ENCODE measurements around the gene FLNB.

FLNB gene

DNA sequence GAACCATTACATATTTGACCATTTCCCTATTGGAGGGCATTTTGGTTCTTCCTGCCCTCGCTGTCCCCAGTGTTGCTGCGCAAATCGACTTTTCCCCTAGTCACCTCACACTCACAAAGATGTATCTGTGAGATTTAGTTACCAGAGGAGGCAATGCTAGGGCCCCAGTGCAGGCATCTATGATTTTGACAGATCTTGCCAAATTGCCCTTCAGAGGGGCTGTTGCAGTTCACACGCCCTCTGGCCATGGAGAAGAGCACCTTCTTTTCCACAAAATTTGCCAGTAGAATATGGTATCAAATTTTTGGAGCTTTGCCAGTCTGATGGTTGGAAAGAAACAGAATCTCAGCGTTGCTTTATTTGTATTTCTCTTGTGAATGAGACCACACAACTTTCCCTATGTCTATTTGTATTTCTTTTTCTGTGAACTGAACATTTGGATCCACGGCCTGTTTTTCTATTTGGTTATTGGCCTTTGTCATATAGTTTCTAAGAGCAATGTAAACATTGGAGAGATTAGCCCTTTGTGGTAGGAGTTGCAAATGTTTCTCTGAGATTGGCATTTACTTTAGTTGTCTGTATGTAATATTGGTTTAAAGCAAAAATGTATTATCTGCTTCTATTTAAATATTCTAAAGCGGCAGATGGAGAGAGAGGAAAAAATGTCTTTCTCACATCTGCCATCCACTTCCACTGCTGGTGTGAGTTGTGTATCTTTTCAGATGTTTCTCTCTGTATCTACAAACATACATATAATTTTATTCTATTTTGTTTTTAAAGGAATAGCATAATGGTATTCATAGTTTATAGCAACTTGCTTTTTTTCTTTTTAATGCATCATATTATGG is 136.5 kb downstream of the FLNB start:
- TF ChIP-seq, protein P1, sequence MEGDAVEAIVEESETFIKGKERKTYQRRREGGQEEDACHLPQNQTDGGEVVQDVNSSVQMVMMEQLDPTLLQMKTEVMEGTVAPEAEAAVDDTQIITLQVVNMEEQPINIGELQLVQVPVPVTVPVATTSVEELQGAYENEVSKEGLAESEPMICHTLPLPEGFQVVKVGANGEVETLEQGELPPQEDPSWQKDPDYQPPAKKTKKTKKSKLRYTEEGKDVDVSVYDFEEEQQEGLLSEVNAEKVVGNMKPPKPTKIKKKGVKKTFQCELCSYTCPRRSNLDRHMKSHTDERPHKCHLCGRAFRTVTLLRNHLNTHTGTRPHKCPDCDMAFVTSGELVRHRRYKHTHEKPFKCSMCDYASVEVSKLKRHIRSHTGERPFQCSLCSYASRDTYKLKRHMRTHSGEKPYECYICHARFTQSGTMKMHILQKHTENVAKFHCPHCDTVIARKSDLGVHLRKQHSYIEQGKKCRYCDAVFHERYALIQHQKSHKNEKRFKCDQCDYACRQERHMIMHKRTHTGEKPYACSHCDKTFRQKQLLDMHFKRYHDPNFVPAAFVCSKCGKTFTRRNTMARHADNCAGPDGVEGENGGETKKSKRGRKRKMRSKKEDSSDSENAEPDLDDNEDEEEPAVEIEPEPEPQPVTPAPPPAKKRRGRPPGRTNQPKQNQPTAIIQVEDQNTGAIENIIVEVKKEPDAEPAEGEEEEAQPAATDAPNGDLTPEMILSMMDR (IDR thresholded peaks at IDR 0.05; ENCODE audit: low read depth, low read length) = no peak

DNA sequence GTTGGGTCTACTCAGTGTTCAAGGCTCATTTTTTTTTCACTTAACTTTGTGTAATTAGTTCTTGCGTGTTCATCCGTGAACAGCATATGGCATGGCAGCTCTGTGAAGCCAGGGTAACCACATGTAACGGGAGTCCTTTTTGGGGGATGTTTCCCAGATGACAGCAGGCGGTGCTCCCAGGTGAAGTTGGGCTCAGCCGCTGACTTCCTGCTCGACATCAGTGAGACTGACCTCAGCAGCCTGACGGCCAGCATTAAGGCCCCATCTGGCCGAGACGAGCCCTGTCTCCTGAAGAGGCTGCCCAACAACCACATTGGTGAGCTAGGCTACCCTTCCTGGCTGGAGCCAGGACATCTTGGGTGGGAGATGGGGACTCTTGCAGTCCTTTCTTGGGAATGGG is 139.8 kb downstream of the FLNB start:
- TF ChIP-seq, protein P1 (IDR thresholded peaks at IDR 0.05; ENCODE audit: low read depth, low read length) = no peak
- in situ Hi-C loops (cut with HindIII; ENCODE audit: low sequenced_read_pairs) = no loop called here

More for the DNA sequence above, 136.5 kb downstream of the FLNB start:
- no peak for DNase-seq (ENCODE audit: low read depth, low spot score)
- in situ Hi-C loops (cut with HindIII; ENCODE audit: low sequenced_read_pairs) = no loop called here
- no peak overlapping the region for H3K4me3 ChIP-seq (ENCODE audit: low read depth, low read length)

DNA sequence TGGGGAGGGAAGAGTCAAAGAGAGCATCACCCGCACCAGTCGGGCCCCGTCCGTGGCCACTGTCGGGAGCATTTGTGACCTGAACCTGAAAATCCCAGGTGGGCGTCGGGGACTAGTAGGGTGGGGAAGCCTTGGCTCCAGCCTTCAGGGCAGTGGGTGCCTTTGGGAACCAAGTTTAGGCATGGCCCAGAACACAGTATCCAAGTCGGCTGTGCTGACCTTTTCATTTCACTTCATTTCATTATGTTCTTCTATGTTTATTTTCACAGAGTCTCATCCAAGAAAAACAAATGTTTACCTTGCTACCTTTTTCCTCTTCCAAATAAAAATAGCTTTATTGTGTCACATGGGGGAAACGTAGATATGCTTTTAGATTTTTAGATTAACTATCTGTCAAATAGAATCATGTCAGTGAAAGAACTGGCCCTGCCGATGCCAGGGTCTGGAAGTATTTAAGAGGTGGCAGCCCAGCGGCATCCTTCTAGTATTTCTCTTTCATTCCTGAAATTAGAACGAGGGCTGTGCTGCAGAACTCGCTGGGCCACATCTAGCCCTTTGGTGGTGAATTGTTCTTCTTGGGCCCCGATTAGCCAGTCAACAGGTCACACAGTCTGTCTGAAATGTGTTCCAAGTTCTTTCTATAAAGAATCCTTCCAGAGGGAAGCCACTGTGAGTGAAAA is 142.0 kb downstream of the FLNB start:
- H3K4me3 ChIP-seq (ENCODE audit: low read depth, low read length) = no peak overlapping the region
- TF ChIP-seq, protein P1 (IDR thresholded peaks at IDR 0.05; ENCODE audit: low read depth, low read length) = no peak
- no peak for DNase-seq (ENCODE audit: low read depth, low spot score)
- in situ Hi-C loops (cut with HindIII; ENCODE audit: low sequenced_read_pairs) = no loop called here

More for the DNA sequence above, 139.8 kb downstream of the FLNB start:
- no peak overlapping the region for H3K4me3 ChIP-seq (ENCODE audit: low read depth, low read length)
- no peak for DNase-seq (ENCODE audit: low read depth, low spot score)

DNA sequence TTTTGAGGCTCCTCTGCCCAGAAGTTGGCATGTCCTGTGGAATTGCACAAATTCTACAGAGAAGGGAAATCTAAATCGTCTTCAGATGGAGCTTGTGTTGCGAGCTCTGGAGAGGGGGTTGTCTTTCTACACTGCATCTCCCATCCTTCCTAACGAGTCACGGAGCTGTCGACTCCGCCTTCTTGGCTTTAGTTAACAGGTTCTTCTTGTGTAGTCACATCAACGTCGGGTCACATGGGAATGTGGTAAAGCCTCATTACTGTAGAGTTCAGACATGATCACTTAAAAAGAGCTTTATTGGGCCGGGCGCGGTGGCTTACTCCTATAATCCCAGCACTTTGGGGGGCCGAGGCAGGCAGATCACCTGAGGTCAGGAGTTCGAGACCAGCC is 142.6 kb downstream of the FLNB start:
- no peak overlapping the region for H3K4me3 ChIP-seq (ENCODE audit: low read depth, low read length)
- DNase-seq (ENCODE audit: low read depth, low spot score) = no peak
- in situ Hi-C loops (cut with HindIII; ENCODE audit: low sequenced_read_pairs) = no loop called here
- TF ChIP-seq, protein P1 (IDR thresholded peaks at IDR 0.05; ENCODE audit: low read depth, low read length) = no peak

DNA sequence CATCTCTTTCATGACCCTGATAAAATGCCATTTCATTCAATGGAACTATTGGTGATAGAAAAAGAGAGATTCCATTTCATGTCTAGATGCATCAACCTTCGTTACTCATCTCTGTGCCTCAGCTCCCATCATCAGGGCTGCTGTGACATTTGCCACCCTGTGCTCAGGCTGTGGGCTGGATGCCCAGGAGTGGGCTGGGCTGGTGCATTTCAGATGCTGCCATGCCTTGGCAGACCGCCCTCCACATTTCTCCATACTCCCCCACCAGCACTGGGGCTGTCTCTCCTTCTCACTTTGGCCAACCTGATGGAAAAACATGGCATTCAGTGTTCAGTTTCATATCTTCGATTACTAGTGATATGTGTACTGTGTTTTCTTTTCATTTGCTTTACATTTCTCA is 143.4 kb downstream of the FLNB start:
- no peak overlapping the region for H3K4me3 ChIP-seq (ENCODE audit: low read depth, low read length)
- DNase-seq (ENCODE audit: low read depth, low spot score) = no peak
- TF ChIP-seq, protein P1 (IDR thresholded peaks at IDR 0.05; ENCODE audit: low read depth, low read length) = no peak
- in situ Hi-C loops (cut with HindIII; ENCODE audit: low sequenced_read_pairs) = no loop called here

DNA sequence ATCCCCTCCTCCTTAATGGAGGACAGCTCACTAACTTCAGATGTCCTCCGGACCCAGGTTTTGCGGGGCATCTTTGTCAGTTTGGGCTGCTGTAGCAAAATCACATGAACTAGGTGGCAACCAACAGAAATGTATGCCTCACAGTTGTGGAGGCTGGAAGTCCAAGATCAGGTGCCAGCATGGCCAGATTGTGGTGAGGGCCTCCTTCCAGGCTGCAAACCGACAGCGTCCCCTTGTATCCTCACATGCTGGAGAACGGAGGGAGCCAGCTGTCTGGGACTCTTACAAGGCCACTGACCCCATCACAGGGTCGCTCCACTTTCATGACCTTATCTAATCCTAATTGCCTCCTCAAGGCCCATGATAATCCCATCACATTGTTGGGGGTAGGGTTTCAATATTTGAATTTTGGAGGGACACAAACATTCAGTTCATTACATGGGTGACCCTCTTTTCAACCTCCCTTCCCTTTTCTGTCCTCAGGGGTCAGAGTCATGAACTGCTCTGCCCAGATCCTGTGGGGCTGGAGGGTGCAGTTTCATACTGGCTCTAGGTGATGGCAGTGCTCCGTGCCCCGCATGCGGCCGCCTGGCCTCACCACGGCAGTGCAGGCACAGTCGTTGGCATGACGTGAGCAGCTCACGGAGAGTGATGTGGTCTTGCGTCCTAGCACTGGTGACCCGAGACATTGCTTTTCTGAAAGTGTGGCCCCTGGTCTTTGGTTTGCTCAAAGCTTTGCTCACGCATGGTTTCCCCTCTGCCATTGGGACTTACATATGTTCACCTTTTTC is 144.2 kb downstream of the FLNB start:
- H3K4me3 ChIP-seq (ENCODE audit: low read depth, low read length) = no peak overlapping the region
- TF ChIP-seq, protein P1 (IDR thresholded peaks at IDR 0.05; ENCODE audit: low read depth, low read length) = no peak
- no peak for DNase-seq (ENCODE audit: low read depth, low spot score)
- in situ Hi-C loops (cut with HindIII; ENCODE audit: low sequenced_read_pairs) = no loop called here

All from astrocyte of the spinal cord (primary cell).